HG02852 (cell line): ENCODE results near the gene BTBD19.
A peak's percentile ranks its signal among the peaks of the same experiment; 100 is the strongest.
"Not testable (repeated sequence)": the region's sequence is repeated elsewhere in the genome, so short reads cannot be mapped to it uniquely, and the experiment has no call there.

Experiments used
- ATAC-seq: cut with Tn5 transposase; IDR thresholded peaks from one replicate; pipeline ENCODE4 v1.9.1; 2021; ENCODE audit warnings: mild to moderate bottlenecking, moderate library complexity; ENCODE audit not compliant: unreplicated experiment

The BTBD19 gene

GRCh38 chr1:44808063-44808937, at the start of gene BTBD19:
Gene BTBD19, plus strand, starts transcription at chr1:44808523. Its CDS starts 298 bp downstream, at chr1:44808821.
- peak; percentile 24 for ATAC-seq

- ATAC-seq: no peak
These were observed 49.2 kb upstream of the BTBD19 start for GRCh38 chr1:44759077-44759476.

GRCh38 chr1:44760876-44761275, 47.4 kb upstream of the BTBD19 start:
- ATAC-seq: no peak

GRCh38 chr1:44766421-44766820, 41.9 kb upstream of the BTBD19 start:
- ATAC-seq: not testable (repeated sequence)

- peak; percentile 75 for ATAC-seq
These were observed 33.0 kb upstream of the BTBD19 start, which contains the start of gene RPS8 for GRCh38 chr1:44775078-44775929. Gene RPS8, plus strand, starts transcription at chr1:44775540. Its CDS starts 57 bp downstream, at chr1:44775597.

- ATAC-seq: peak; percentile 21
These were observed 32.2 kb upstream of the BTBD19 start for GRCh38 chr1:44775930-44776729.

GRCh38 chr1:44776730-44777068, 31.6 kb upstream of the BTBD19 start:
- no peak for ATAC-seq

GRCh38 chr1:44777547-44777946, 30.8 kb upstream of the BTBD19 start:
- ATAC-seq: no peak

GRCh38 chr1:44777969-44778635, 30.2 kb upstream of the BTBD19 start:
- no peak for ATAC-seq

GRCh38 chr1:44778705-44779576, 29.4 kb upstream of the BTBD19 start:
- no peak for ATAC-seq

- ATAC-seq: no peak
These were observed 27.7 kb upstream of the BTBD19 start for GRCh38 chr1:44780583-44781121.

GRCh38 chr1:44783697-44784093, 24.6 kb upstream of the BTBD19 start:
- no peak for ATAC-seq

GRCh38 chr1:44784094-44785028, 24.0 kb upstream of the BTBD19 start:
- no peak for ATAC-seq

- no peak for ATAC-seq
These were observed 23.3 kb upstream of the BTBD19 start for GRCh38 chr1:44785029-44785380.

GRCh38 chr1:44785501-44786137, 22.7 kb upstream of the BTBD19 start:
- ATAC-seq: no peak

GRCh38 chr1:44786138-44786840, 22.0 kb upstream of the BTBD19 start:
- peak; percentile 49 for ATAC-seq

- no peak for ATAC-seq
These were observed 21.4 kb upstream of the BTBD19 start for GRCh38 chr1:44786841-44787426.
